Mesenchymal stem cell (in vitro differentiated cells and primary cell): ENCODE data around the gene GJC2.

Experiments
- DNase-seq: peaks from one replicate; pipeline ENCODE4 v3.0.0-alpha.2; 2013
- H2AFZ ChIP-seq: one replicate; pipeline ENCODE4 v1.6.1; 2013; ENCODE audit warnings: low read depth, mild to moderate bottlenecking, control low read depth, inconsistent platforms, low read length, moderate library complexity
- H2AK5ac ChIP-seq: 2 replicates; pipeline ENCODE4 v1.6.1; 2013; ENCODE audit warnings: low read length, moderate library complexity, mild to moderate bottlenecking, inconsistent platforms; ENCODE audit not compliant: severe bottlenecking
- H2BK120ac ChIP-seq: one replicate; pipeline ENCODE4 v1.6.1; 2013; ENCODE audit warnings: low read depth, mild to moderate bottlenecking, inconsistent platforms, low read length, moderate library complexity
- H2BK12ac ChIP-seq, 2 experiments: one replicate each; pipeline ENCODE4 v1.6.1; 2013; ENCODE audit warnings: inconsistent platforms in 2 of 2, low read length in 2 of 2, mild to moderate bottlenecking in 2 of 2, moderate library complexity in 2 of 2, control low read depth in 1 of 2
- H2BK15ac ChIP-seq: one replicate; pipeline ENCODE4 v1.6.1; 2013; ENCODE audit warnings: mild to moderate bottlenecking, low read depth, inconsistent platforms; ENCODE audit not compliant: poor library complexity, severe bottlenecking
- H2BK5ac ChIP-seq: 2 replicates; pipeline ENCODE4 v1.6.1; 2013; ENCODE audit warnings: low read depth, mild to moderate bottlenecking, low read length, control low read depth, inconsistent platforms; ENCODE audit not compliant: poor library complexity, severe bottlenecking
- H3K14ac ChIP-seq, 2 experiments: one replicate each; pipeline ENCODE4 v1.6.1; 2013; ENCODE audit warnings: inconsistent platforms in 2 of 2, low read length in 2 of 2, control low read depth in 1 of 2, mild to moderate bottlenecking in 1 of 2, moderate library complexity in 1 of 2
- H3K18ac ChIP-seq, 2 experiments: one replicate each; pipeline ENCODE4 v1.6.1; 2013; ENCODE audit warnings: inconsistent platforms in 2 of 2, low read length in 2 of 2, control low read depth in 1 of 2, low read depth in 1 of 2, mild to moderate bottlenecking in 1 of 2
- H3K23ac ChIP-seq, 2 experiments: one replicate each; pipeline ENCODE4 v1.6.1; 2013; ENCODE audit warnings: inconsistent platforms in 2 of 2, low read length in 2 of 2, mild to moderate bottlenecking in 2 of 2, moderate library complexity in 2 of 2, control low read depth in 1 of 2
- H3K27ac ChIP-seq: 2 replicates; pipeline ENCODE4 v1.5.1; 2013; ENCODE audit warnings: mild to moderate bottlenecking, moderate library complexity, low read length, control low read depth, inconsistent platforms; ENCODE audit not compliant: poor library complexity, severe bottlenecking
- H3K27me3 ChIP-seq, 2 experiments: 2 replicates each; pipeline versions ENCODE4 v1.6.1 to v1.7.0; 2013; ENCODE audit warnings: low read length in 2 of 2, mild to moderate bottlenecking in 2 of 2, moderate library complexity in 2 of 2, control low read depth in 1 of 2, inconsistent platforms in 1 of 2; ENCODE audit not compliant: control insufficient read depth in 1 of 2, insufficient read depth in 1 of 2
- H3K36me3 ChIP-seq, 2 experiments: 2 replicates each; pipeline versions ENCODE4 v1.6.1 to v1.7.0; 2013; ENCODE audit warnings: low read length in 2 of 2, control low read depth in 1 of 2, inconsistent platforms in 1 of 2, low read depth in 1 of 2, mild to moderate bottlenecking in 1 of 2; ENCODE audit not compliant: insufficient read depth in 2 of 2, control insufficient read depth in 1 of 2
- H3K4ac ChIP-seq, 2 experiments: one replicate each; pipeline ENCODE4 v1.6.1; 2013; ENCODE audit warnings: inconsistent platforms in 2 of 2, low read length in 2 of 2, mild to moderate bottlenecking in 2 of 2, moderate library complexity in 2 of 2, control low read depth in 1 of 2, low read depth in 1 of 2
- H3K4me1 ChIP-seq: 2 replicates; pipeline ENCODE4 v1.6.1; 2013; ENCODE audit warnings: low read depth, low read length, control low read depth; ENCODE audit not compliant: control insufficient read depth, insufficient read depth
- H3K4me2 ChIP-seq: 2 replicates; pipeline ENCODE4 v1.6.1; 2013; ENCODE audit warnings: low read length, mild to moderate bottlenecking, inconsistent platforms; ENCODE audit not compliant: poor library complexity, severe bottlenecking
- H3K4me3 ChIP-seq, 2 experiments: 2 replicates each; pipeline versions ENCODE4 v1.5.1 to v1.7.0; 2013; ENCODE audit warnings: low read length in 2 of 2, mild to moderate bottlenecking in 2 of 2, control low read depth in 1 of 2, low read depth in 1 of 2; ENCODE audit not compliant: insufficient read depth in 1 of 2
- H3K79me1 ChIP-seq: replicated peaks from 2 replicates; pipeline ENCODE4 v1.6.1; 2013; ENCODE audit warnings: mild to moderate bottlenecking, control low read depth, low read length, inconsistent platforms; ENCODE audit not compliant: poor library complexity, severe bottlenecking
- H3K9ac ChIP-seq: 2 replicates; pipeline ENCODE4 v1.7.0; 2013; ENCODE audit warnings: mild to moderate bottlenecking, low read length, moderate library complexity
- H3K9me3 ChIP-seq: 2 replicates; pipeline ENCODE4 v1.7.0; 2013; ENCODE audit warnings: mild to moderate bottlenecking, low read length; ENCODE audit not compliant: control insufficient read depth
- H4K8ac ChIP-seq: one replicate; pipeline ENCODE4 v1.6.1; 2013; ENCODE audit warnings: inconsistent platforms, mild to moderate bottlenecking, low read length, moderate library complexity
- H4K91ac ChIP-seq: one replicate; pipeline ENCODE4 v1.6.1; 2013; ENCODE audit warnings: mild to moderate bottlenecking, low read length, inconsistent platforms
- WGBS: methylation state at CpG from one replicate; pipeline ENCODE4 v1.1.7; 2013; ENCODE audit warnings: mixed read lengths; 5-methylcytosine and 5-hydroxymethylcytosine counted together

Gene GJC2

GRCh38 chr1:228101994-228102790, 47.5 kb upstream of the GJC2 start:
- 14% methylated on average over 55 of the region's 73 CpGs for WGBS
- H3K36me3 ChIP-seq, result peaks cover 61 to 69% of the 10 kb centered on the region in 2 experiments
- H2BK12ac ChIP-seq, result no peak overlapping the region
- H3K27me3 ChIP-seq, result no peaks in the 10 kb centered on the region
- H3K4me3 ChIP-seq, result peak overlapping the region; percentile 88 to 92
- H3K4me1 ChIP-seq, result peaks cover 21% of the 10 kb centered on the region
- H3K23ac ChIP-seq, result peak overlapping the region in 1 of 2 experiments; percentile 65
- H4K8ac ChIP-seq, result no peak overlapping the region
- no peak overlapping the region for H4K91ac ChIP-seq
- H3K4ac ChIP-seq, result peak overlapping the region in 1 of 2 experiments; percentile 63
- H2AFZ ChIP-seq, result peak overlapping the region; percentile 10
- peak; percentile 47 for DNase-seq
- no peak overlapping the region for H2BK15ac ChIP-seq
- no peak overlapping the region for H3K27ac ChIP-seq
- H2BK120ac ChIP-seq, result no peak overlapping the region
- H3K9ac ChIP-seq, result peak overlapping the region; percentile 86
- H3K18ac ChIP-seq, result peak overlapping the region in 1 of 2 experiments; percentile 69
- no peak overlapping the region for H2BK5ac ChIP-seq
- peak overlapping the region in 1 of 2 experiments; percentile 39 for H3K14ac ChIP-seq
- no peak overlapping the region for H2AK5ac ChIP-seq
- H3K4me2 ChIP-seq, result peak overlapping the region; percentile 88
- H3K9me3 ChIP-seq, result no peaks in the 10 kb centered on the region
- H3K79me1 ChIP-seq, result peaks cover 13% of the 10 kb centered on the region

- WGBS, result under 1% methylated on average over 88 of the region's 104 CpGs
Measured at GRCh38 chr1:228102791-228103620, 46.7 kb upstream of the GJC2 start, which contains the start of gene C1orf35. TSS of gene C1orf35 (minus strand) at chr1:228103325. CDS start at chr1:228103227, 98 bp downstream.

GRCh38 chr1:228104526-228105269, 45.0 kb upstream of the GJC2 start:
- Histone ChIP-seq H2BK5ac (no peak overlapping the region), H3K9me3 (no peaks in the 10 kb centered on the region), H2BK120ac (no peak overlapping the region), H3K79me1 (peaks cover 30% of the 10 kb centered on the region), H4K91ac (no peak overlapping the region), H3K27me3 (no peaks in the 10 kb centered on the region), H2BK12ac (no peak overlapping the region), H3K4me1 (peaks cover 34% of the 10 kb centered on the region), H2AK5ac (no peak overlapping the region), H3K4ac (no peak overlapping the region), H3K18ac (no peak overlapping the region), H3K27ac (no peak overlapping the region), H3K4me3 (peak overlapping the region in 1 of 2 experiments; percentile 92), H3K36me3 (peaks cover 42 to 53% of the 10 kb centered on the region in 2 experiments), H3K4me2 (no peak overlapping the region), H3K14ac (no peak overlapping the region), H2BK15ac (no peak overlapping the region), H3K23ac (no peak overlapping the region), H2AFZ (no peak overlapping the region), H4K8ac (no peak overlapping the region), H3K9ac (peak overlapping the region; percentile 86)
- no peak for DNase-seq
- 92% methylated on average over 7 of the region's 7 CpGs for whole genome bisulfite sequencing

More at GRCh38 chr1:228102791-228103620, 46.7 kb upstream of the GJC2 start, which contains the start of gene C1orf35:
- H2BK12ac ChIP-seq, result no peak within 1 kb of the TSS
- no peak within 1 kb of the TSS for H2BK5ac ChIP-seq
- H3K4ac ChIP-seq, result peak within 1 kb of the TSS in 1 of 2 experiments; percentile 71
- peak within 1 kb of the TSS in 1 of 2 experiments; percentile 39 for H3K14ac ChIP-seq
- peak within 1 kb of the TSS; percentile 65 for H2AFZ ChIP-seq
- peaks cover 19% of the 10 kb centered on the region for H3K79me1 ChIP-seq
- H3K4me3 ChIP-seq, result peak within 1 kb of the TSS; percentile 88 to 92
- H3K9ac ChIP-seq, result peak within 1 kb of the TSS; percentile 86
- H2AK5ac ChIP-seq, result no peak within 1 kb of the TSS
- H3K18ac ChIP-seq, result peak within 1 kb of the TSS; percentile 74 to 86
- peak within 1 kb of the TSS; percentile 88 for H3K4me2 ChIP-seq
- no peak within 1 kb of the TSS for H2BK120ac ChIP-seq
- peak; percentile 90 for DNase-seq
- peak within 1 kb of the TSS; percentile 87 for H4K8ac ChIP-seq
- peak within 1 kb of the TSS; percentile 73 for H2BK15ac ChIP-seq
- peaks cover 27% of the 10 kb centered on the region for H3K4me1 ChIP-seq
- no peaks in the 10 kb centered on the region for H3K9me3 ChIP-seq
- no peaks in the 10 kb centered on the region for H3K27me3 ChIP-seq
- peak within 1 kb of the TSS; percentile 85 for H4K91ac ChIP-seq
- no peak within 1 kb of the TSS for H3K27ac ChIP-seq
- peak within 1 kb of the TSS in 1 of 2 experiments; percentile 90 for H3K23ac ChIP-seq
- peaks cover 59 to 69% of the 10 kb centered on the region in 2 experiments for H3K36me3 ChIP-seq
